Stimulated activated CD8-positive, alpha-beta memory T cell treated with anti-CD3 and anti-CD28 coated beads, Interleukin-12 subunit alpha, Interleukin-12 subunit beta, amount 100 ng/mL, for 24 hours (primary cell): Measurements from ENCODE around the gene KCNJ1.

Source experiments
- DNase-seq: peaks from one replicate; pipeline ENCODE4 v3.0.0-alpha.2; 2020; ENCODE audit errors: extremely low read depth

Gene KCNJ1

DNA sequence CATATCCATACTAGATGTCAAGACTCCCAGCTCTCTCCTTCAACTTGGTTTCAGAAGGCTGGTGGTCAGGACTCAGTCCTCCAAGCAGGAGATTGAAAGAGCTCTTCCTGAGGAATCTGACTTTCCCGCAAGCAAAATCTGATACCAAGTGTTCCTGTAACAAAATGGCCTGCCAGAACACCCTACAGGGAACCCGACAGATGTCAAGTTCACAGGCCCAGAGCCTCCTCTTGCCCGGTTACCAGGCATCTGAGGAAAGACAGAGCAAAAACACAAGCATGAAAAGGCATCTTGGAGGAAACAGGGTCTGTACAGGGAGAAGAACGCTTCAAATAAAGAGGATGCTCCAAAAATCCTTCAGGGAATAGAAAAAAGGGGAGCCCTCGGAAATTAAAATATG lies 15.4 kb upstream of the KCNJ1 start:
- no peak for DNase-seq

DNA sequence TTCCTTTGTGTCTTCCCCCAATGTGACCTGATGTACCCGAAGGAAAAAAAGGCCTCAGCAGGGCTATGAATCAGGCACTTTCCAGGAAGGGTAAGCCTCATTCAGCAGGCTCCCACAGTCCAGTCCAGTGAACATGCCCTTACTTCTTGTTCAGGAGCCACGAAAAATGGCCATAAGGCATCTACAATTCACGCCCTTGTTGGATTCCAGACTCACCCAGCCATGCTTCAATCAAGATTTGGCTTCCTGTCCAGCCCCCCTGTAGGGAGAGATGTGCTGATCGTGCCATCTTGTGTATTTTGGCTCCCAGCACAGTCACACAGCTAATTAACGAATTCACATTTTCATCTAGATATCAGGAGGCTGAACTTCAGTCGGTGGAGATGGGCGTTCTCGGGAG lies 14.1 kb upstream of the KCNJ1 start:
- DNase-seq: no peak

DNA sequence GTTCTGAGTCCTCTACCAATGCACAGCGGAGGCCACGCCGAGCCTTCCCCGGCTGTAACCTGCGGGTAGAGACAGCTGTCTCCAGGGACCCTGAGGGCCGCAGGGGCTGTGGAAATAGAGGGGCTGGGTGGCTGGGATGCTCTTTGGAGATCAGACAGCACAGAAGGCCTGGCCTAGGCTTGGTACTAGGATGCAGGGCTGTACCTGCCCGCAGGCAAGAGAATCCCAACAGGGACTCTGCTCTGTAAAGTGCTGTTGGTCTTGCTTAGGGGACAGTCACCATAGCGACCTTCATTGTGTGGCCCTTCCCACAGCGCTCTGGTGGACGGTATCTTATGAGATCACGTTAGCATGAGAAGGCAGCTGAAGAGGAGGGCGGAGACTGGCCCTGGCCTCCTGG lies 12.7 kb upstream of the KCNJ1 start:
- DNase-seq: no peak

DNA sequence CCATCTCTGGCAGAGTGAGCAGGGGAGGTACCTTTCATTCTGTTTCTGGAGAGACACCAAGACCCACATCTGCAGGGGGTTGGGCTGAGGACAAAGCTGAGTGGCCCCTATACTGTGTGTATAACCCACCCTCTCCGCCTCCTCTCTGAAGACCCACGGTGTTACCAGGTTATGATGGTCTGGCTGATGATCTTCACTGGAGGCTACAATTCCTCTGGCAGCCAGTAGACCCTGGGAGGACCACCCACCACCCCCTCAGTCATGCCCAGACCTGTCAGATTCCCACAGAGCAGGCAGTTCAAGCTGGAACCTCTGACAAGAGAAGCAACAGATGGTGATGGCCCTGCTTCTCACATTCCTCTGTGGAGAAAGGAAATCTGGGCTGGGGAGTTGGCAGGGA lies 11.4 kb upstream of the KCNJ1 start:
- no peak for DNase-seq

DNA sequence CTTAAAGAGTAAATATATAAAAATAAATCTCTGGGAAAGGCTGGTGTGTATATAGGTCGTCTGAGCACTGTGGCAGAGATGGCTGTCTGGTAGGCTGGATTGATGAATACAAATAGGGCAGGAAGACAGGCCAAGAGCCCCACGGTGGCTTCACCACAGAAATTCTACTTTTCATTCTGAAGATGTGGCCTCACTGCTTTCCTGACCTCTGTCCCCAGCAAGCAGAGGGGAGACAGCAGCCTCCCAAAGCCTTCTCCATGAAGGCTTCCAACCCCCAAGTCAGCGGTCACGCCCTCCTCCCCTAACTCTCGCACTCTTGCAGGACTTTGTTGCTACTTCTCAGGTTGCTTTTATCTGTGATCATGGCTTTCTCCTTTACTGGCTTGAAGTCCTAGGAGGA lies 10.6 kb upstream of the KCNJ1 start:
- no peak for DNase-seq

DNA sequence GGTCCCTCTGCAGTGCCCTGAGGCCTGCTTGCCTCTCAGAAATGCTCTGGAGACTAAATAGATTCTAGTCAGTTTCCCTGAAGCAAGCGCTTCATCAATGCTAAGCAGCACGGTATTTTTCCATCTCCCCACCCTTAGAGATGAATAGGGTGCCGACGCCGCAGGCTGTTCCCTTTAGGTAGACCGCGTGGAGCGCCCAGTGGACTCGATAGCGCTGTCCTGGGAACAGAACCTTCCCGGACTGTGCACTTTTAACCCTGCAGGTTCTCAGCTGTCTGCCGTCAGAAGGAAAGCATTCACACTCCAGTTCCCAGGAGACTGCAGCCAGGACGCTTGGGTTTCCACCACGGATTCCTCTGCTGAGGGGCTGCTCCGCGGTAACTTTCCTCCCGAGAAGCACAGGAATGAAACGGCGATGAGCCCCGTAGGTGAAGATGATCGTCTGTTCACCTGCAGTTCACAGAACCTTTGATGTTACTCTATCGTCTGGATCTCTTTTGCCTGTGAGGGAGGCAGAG lies 9.1 kb upstream of the KCNJ1 start:
- no peak for DNase-seq

DNA sequence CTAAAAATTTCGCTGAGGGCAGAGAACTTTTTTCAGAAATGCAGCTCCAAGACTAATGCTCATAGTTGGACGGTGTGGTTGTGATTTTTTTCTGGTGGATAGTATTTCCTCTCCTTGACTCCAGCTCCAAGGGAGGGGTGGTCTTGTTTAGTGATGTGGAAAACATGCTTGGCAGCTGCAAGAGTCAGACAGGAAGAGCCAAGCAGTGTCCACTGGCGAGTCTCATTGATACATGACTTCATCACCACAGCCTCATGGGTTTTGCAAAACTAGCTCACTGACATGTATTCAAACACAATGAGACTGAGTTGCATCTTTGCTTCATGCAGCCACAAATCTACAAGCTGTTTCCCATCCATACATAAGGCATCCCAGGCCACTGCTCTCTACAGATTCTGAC lies 7.3 kb upstream of the KCNJ1 start:
- DNase-seq: no peak

DNA sequence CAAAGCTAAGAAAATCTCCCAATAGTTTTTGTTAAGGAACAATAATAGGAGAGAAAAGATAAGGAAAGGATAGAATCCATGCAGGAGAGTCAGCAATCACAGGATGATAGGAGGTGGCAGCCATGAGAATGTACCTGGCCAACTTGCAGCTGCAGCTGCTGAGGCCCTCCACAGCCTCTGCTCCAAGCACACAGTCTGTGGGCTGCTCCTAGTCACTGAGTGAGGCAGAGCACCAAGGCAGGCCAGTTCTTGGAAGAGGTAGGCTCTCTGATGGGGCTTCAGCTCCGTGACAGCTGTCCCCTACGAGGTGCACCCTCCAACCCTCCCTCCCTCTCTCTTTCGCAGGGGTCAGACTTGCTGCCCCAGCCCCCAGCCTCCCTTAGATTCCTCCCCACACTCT lies 5.5 kb upstream of the KCNJ1 start:
- DNase-seq: no peak

DNA sequence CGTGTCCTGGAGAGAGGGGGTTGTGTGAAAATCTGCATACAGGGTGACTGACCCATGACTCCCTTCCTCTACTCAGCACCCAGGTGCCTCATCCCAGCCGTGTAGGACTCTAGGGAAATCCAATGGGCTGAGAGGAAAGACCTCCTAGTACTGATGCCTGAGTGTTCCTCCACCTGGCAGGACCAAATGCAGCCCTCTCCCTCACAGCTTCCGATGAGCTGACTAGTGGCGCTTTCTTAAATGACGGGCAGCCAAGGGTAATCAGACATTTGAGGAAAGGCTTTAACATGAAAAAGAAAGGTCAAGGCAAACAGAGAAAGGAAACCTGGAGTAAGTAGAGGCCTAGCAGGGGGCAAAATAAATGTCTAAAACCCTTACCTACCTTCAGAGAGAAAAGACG lies 5.0 kb upstream of the KCNJ1 start:
- no peak for DNase-seq

DNA sequence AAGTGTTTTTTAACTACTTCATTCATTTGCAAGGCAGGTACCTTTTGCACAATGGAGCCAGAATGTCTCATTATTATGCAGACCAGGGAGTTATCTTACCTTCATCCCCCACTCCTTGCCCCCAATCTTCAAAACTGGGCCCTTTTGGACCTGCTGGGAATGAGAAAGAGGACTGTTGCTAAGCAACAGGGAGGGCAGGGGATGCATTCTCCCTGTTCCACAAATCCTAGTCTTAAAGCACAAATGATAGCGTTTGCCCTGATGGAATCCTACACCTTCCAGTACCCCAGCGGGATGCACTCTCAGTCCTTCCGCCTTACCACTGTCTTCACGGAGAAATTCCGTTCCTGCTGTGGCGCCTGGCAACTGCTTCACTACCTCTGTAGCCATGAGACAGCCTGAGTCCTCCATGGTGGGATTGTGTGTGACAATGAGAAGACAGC lies 4.1 kb upstream of the KCNJ1 start:
- no peak for DNase-seq

DNA sequence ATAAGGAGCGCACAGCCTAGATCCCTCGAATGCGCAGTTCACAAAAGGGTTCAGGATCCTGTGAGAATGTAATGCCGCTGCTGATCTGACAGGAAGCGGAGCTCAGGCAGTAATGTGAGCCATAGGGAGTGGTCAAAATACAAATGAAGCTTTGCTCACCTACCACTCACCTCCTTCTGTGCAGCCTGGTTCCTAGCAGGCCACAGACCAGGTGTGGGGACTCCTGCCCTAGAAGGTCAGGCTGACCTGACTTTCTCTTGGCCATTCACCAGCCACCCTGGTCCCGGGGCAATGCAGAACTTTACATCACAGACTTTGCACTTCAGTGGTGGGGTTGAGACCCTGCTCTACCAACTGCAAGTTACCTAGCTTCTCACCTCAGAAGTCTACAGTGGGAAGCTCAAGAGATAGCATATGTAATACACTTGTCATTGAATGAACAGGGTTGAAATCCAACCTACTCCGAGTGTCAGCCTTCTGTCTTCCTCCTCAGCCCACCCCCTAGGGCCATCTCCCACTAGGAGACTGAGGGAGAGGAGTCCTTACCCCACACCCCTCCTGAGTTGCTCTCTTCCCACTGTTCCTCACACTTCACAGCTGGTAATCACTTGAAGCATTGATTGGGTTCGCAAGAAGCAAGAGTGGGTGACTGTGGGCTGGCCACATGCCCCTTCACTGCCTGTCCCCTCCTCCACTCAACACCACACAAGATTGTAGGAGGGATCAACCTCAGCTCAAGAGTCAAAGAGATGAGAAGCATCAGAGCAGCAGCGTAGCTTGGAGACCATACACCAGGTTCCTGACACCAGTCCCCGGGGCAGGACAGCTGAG lies 2.0 kb upstream of the KCNJ1 start:
- no peak for DNase-seq

DNA sequence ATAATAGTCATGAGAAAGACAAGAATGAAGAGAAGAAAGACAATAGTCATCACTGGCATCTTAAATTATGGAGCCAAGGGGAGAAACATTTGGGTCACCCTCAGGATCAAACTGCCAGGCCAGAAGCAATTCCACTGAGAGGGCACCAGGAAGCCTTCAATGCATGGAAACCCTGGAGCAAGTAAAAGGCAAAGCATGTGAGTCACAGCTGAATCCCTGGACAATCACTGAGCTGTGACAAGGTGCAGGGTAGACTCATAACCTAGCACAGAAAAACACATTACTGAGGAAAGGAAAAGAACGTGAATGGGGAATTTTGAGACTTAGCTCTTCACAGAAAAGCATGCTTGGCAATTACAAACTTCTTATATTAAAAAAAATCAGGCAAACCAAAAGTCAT lies 1.6 kb downstream of the KCNJ1 start:
- DNase-seq: no peak

DNA sequence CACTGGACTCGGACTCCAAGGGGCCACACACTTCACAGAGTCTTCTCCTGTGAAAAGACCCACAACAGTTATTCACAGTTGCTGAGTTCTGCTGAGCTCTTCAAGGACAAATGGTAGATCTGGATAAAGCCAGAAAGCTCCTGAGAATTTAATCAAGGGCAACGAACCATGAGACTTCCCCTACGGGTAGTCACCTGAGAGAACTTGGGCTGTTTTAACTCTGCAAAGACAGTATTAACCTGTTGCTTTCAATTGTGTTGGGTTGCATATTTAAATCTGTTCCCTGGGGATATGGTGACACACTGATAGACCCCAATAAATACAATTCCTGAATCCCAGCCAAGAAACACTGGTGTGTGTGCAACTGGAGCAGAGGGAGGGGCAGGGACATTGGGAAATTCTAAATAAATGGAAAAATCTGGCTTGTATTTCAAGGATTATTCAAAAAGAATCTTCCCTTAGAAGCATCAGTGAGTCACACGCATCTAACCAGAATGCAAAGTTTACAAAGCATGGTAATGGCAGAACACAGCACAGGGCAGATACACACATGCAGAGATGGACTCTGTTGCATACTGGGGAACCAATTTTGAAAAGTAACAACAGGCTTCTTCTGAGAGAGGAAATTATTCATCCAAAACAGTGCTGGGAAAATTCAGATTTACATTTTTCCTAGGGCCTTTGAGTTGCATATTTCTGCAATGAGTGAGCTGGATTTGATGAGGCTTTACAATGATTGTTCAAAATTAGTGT lies 4.0 kb downstream of the KCNJ1 start:
- DNase-seq: no peak

DNA sequence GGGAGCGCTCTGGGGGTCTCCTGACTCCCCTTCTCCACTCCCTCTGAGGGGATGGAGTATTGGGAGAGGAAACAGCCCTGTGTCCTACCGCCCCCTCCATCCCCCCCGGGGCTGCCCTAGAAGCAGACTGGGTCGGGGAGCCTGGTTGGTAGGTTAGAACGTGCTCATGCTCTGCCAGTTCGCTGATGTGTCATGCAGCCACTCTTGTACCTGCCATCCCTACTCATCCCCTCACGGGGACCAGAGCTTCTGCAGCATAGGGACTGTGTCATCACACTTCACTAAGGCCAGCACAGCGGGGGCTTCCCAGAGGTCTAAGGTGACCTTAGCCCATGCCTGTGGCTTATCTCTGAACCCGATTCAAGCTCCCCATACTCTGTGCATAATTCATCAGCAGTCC lies 4.7 kb downstream of the KCNJ1 start:
- no peak for DNase-seq

DNA sequence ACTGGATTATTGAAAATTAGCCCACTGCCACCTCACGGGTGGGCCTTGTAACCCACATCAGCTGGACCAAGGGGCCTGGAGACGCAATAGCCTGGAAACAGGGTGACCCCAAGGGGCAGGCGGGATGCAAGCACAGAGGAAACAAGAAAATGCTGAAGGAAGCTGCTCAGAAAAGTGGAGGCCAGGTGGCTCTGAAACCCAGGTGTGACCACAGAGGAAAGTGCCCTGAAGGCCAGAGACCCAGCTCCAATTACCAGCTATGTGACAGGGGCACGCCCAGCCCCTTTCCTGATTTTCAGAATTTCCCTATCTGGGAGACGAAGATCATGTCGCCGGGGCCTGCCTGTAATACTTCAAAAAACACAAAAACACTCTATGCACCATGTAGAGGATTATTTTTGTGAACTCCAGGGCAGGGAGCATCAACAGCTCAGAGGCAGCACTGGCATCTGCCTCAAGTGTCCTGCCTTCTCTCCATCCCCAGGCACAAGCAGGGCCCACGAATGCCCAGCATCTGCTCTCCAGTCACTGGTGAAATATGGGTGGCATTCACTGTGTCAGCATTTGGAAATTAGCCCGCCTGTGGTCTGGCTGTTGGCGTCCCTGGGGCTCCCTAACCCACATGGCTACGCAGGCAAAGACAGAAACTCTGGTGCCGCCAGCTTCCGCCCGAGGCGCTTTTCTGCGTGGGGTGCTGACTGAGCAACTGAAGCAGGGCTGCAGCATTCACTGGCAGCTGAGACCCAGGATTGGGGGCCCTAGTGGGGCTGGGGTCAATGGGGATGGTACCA lies 6.3 kb downstream of the KCNJ1 start:
- DNase-seq: no peak

DNA sequence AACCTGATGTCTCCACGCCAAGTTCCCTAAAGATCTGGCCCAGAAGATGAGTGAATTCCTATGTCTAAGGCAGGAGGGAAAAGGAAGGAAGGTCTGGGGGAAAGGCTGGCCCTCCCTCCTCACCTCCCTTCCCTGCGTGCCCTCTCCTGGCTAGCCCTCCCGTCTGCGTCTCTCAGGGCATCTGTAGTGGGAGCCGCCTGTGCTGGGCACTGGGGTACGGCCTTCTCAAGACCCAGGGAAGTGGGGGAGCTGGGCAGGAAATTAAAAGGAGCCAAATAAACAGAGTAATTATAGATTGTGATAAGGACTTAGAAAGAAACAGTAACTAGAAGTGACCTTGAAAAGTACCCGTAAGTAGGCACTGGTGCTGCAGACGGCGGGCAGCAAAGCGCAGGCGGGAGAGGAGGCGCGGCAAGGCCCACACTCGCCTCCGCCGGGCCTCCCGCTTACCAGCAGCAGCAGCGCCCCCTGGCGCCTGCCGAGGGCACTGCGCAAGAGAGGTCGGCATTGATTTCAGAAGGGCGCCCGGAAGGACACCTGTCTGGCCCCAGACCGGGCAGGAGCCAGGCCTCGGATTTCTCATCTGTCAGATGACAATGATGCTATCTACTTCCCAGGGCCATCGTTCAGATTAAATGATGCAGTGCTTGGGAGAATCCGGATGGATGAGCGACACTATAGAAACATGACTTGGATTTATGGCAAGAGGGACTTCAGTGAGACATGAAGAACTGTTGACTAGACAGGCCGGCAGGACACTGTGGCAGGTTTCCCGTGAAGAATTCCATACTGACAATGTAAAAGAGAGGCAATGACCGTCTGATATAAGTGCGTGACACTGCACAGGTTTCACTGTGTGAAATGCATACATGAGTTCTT lies 7.3 kb downstream of the KCNJ1 start:
- DNase-seq: peak; percentile 23

DNA sequence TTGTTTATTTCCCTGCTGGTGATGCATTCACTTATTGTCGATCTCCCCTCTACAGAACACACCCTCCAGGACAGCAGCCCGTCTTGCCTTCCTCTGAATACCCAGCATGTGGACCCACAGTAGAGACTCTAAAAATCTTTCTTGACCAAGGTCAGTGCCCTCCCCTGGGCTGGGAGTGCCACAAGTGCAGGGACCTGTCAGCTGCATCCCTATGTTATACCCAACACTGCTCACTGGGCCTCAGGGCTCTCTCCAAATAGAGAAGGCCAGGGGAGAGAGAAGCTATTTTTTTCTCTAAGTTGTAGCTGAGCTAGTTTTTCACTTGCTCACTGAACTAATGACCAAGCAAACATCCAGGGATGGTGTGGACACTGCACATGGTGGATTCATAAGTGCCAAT lies 9.8 kb downstream of the KCNJ1 start:
- no peak for DNase-seq

DNA sequence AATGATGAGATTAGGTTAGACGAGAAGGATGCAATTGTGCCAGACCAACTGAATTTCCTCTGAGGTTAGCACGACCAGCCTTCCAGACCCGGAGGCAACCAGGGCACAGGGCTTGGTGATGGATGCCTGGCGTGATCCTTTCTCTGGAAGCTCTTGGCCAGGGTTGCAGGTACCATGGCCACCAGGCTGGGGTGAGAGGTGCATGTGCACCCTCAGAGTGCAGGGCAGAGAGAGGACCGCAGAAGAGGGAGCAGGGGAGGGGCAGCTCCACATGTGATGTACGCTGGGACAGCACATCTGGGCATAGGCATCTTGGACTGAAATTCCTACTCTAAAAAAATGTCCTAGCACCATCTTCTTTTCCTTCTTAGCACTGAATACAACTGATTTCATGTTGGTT lies 10.9 kb downstream of the KCNJ1 start:
- no peak for DNase-seq

DNA sequence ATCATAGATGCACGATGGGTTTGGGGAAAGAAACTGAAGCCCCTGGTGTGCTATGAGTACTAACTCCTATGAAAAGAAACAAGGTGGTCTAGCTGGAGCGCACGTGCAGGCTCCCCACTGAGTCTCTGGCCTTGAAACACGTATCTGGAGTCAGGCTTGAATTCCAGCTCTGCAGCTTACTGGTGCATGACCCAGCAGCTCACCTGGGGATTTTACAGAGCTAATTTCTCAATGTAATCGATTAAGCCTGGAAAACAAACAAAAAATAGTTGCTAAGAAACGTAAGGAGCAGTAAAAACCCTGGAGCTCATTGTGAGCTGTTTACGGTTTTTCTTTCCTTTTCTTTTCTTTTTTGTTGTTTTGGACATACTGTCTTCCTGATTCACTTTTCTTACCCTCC lies 12.3 kb downstream of the KCNJ1 start:
- no peak for DNase-seq

DNA sequence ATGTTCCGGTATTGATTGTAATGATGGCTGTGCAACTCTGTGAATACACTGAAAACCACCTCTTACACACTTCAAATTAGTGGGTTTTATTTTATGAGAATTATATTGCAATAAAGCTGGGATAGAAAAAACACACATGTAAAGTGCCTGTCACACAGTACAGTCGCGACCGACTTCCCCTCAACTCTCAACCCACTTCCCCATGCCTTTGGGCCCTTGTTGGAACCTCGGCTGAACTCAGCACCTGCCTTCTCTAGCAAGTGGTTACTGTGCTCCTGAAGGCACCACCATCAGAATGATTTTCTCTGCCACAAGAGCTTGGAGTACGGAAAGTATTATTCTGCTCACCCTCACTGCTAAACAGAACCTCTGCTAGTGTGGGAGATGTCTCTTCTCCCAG lies 13.5 kb downstream of the KCNJ1 start:
- no peak for DNase-seq

DNA sequence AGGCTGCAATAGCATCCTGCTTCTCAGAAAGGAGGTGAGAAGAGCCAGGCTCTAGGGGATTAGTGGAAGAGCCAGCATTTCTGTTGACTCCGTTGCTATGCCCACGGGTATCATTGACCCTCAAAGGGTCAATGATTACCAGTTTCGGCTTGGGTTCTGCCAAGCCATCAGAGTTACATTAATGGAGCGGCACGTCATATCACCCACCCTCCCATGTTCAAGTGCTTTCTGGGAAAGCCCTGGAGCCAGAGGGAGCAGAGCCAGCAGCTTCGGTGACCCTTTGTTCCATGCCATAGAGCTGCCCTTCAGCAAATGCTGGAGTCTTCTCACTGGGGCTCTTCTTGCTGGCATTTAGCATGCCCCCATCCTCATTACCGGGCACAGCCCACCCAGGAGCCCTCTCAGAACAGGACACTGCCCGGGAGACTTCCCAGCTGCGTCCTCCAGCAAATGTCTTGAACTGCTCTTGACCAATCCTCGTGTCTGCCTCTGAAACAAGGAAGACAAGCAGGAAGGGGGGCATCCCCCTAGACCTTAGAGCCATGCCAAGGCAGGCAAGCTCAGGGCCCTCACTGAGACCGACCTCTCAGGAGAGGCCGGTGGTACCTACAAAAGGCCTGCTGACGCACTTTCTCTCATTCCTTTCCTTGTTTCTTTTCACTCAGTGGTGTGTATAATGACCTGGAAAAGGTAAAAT lies 14.6 kb downstream of the KCNJ1 start:
- DNase-seq: no peak
